ENCODE data around the gene MAPT.
"Not testable (repeated sequence)": the region's sequence is repeated elsewhere in the genome, so short reads cannot be mapped to it uniquely, and the experiment has no call there.

Gene MAPT

GRCh38 chr17:45956090-45956489 lies 61.7 kb downstream of the MAPT start:
- no peak for DNase-seq

GRCh38 chr17:45956746-45957145 lies 62.4 kb downstream of the MAPT start:
- not testable (repeated sequence) for DNase-seq

- no peak for DNase-seq
Measured at GRCh38 chr17:45958307-45958706, 64.0 kb downstream of the MAPT start.

GRCh38 chr17:45958994-45959665 lies 64.8 kb downstream of the MAPT start:
- no peak for DNase-seq

GRCh38 chr17:45960311-45960710 lies 66.0 kb downstream of the MAPT start:
- no peak for DNase-seq

GRCh38 chr17:45961206-45961605 lies 66.9 kb downstream of the MAPT start:
- DNase-seq, result no peak

- DNase-seq, result no peak
Measured at GRCh38 chr17:45962221-45962972, 68.0 kb downstream of the MAPT start.

- DNase-seq, result no peak
Measured at GRCh38 chr17:45963283-45963682, 68.9 kb downstream of the MAPT start.

- no peak for DNase-seq
Measured at GRCh38 chr17:45963889-45964288, 69.5 kb downstream of the MAPT start.

- DNase-seq, result no peak
Measured at GRCh38 chr17:45964634-45965033, 70.3 kb downstream of the MAPT start.

- no peak for DNase-seq
Measured at GRCh38 chr17:45965812-45966211, 71.5 kb downstream of the MAPT start.

- no peak for DNase-seq
Measured at GRCh38 chr17:45966606-45967280, 72.4 kb downstream of the MAPT start.

- DNase-seq, result no peak
Measured at GRCh38 chr17:45967378-45967777, 73.0 kb downstream of the MAPT start.

- no peak for DNase-seq
Measured at GRCh38 chr17:45968732-45969131, 74.4 kb downstream of the MAPT start.

- DNase-seq, result no peak
Measured at GRCh38 chr17:45969726-45970125, 75.4 kb downstream of the MAPT start.

- DNase-seq, result no peak
Measured at GRCh38 chr17:45970659-45971058, 76.3 kb downstream of the MAPT start.

GRCh38 chr17:45971698-45972141 lies 77.4 kb downstream of the MAPT start:
- no peak for DNase-seq

- DNase-seq, result no peak
Measured at GRCh38 chr17:45972531-45972930, 78.2 kb downstream of the MAPT start.

- no peak for DNase-seq
Measured at GRCh38 chr17:45973099-45973780, 78.9 kb downstream of the MAPT start.

GRCh38 chr17:45973946-45974859 lies 79.8 kb downstream of the MAPT start:
- no peak for DNase-seq

GRCh38 chr17:45974916-45975630 lies 80.7 kb downstream of the MAPT start:
- DNase-seq, result no peak

Measured in DMS79 (cell line).